C1 segment of cervical spinal cord (tissue), 14 donors: ENCODE measurements around the gene AHRR.
"Not testable (repeated sequence)": the region's sequence is repeated elsewhere in the genome, so short reads cannot be mapped to it uniquely, and the experiment has no call there.

Experiments used
- DNase-seq, 14 donors: peaks; one replicate each; lab custom pipeline; 2025; lab: John Stamatoyannopoulos, UW

AHRR gene

GRCh38 chr5:377326-377981, 55.9 kb downstream of the AHRR start:
- DNase-seq = no peak

GRCh38 chr5:378301-378891, 56.9 kb downstream of the AHRR start:
- DNase-seq = no peak

DNA sequence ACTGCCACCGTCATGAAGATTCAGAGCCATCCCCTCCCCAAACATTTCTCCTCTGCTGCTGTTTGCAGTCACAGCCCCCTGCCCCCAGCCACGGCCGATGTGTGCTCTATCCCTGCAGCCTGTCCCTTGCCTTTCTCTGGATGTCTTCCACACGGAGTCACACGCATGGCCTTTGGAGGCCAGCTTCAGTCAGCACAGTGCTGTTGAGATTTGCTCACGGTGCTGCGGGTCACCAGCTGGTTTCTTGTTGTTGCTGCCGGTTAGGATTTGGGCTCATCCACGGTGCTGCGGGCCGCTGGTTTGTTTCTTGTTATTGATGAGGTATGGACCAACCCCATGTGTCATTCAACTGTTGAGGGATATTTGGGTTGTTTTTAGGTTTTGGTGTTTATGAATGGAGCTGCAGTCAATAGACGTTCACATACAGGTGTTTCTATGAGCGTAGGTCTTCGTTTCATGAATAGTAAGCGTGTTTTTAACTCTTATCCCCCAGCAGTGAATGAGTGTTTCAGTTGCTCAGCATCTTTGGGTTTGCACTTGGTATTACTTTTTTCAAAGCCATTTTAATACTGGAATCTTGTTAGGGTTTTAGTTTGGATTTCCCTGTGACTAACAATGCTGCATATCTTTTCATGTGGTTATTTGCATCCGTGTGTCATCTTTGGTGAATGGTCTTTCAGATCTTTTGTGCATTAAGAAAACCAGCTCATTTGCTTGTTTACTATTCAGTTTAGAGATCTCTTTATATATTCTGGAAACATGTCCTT, 57.6 kb downstream of the AHRR start:
- DNase-seq = no peak

GRCh38 chr5:380701-381309, 59.3 kb downstream of the AHRR start:
- DNase-seq = no peak

DNA sequence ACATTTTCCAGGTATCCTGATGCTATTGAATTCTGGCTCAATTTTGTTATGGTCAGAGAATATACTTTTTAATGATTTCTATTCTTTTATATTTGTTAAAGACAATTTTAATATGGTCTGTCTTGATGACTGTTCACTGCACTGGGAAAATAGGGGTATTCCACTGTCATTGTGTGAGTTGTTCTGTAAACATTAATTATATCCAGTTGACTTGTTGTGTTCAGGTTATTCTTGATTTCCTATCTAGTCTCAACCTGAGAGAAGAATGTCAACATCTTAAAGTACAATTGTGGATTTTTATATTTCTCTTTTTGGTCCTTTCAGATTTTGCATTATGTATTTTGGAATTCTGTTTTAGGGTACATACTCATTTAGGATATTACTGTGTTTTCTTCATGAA, 61.6 kb downstream of the AHRR start:
- no peak for DNase-seq

DNA sequence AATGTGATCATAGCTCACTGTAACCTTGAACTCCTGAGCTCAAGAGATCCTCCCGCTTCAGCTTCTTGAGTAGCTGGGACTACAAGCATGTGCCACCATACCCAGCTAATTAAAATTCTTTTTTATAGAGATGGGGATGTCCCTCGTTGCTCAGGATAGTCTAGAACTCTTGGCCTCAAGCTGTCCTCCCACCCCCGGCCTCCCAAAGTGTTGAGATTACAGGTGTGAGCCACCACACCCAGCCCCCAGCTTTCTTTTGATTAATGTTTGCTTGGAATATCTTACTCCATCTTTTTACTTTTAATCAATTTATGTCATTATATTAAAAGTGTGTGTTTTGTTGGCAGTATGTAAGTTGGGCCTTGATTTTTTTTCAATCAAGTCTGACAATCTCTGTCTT, 62.1 kb downstream of the AHRR start:
- no peak for DNase-seq

- DNase-seq = not testable (repeated sequence)
Measured at GRCh38 chr5:384576-384975, 63.1 kb downstream of the AHRR start.

- no peak for DNase-seq
Measured at GRCh38 chr5:385321-385720, 63.8 kb downstream of the AHRR start.

DNA sequence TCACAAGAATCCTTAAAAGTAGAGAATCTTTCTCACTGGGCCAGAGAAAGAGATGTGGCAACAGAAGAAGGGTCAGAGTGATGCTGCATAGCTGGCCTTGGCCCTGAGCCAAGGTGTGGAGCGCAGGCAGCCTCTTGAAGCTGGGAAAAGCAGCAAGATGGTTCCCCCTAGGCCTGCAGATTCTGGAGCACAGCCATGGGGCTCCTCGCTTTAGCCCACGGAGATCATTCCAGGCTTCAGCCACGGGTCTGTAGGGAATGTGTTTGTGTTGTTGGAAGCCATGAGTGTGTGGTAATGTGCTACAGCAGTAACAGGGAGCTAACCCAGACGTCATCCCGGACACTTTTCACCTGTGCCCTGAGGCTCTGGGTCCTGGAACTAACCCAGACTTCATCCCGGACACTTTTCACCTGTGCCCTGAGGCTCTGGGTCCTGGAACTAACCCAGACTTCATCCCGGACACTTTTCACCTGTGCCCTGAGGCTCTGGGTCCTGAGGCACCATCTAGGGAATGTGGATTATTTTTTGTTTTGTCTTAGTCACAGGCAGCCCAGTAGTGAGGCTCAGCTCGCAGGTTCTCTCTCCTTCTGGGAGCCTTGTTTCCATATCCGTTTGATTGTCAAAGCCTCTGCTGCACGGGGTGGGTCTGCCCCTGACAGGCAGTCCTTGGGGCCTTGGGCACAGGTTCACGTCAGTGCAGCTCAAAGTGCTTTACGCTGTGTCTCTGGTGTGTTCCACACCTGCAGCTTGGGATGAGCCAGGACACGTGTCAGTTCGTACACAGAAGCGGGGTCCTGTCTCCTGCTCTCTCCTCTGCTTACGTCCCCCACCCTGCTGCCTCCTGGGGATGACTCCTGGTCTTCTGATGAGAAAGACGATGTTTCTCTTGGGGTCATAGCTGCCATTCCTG, 65.2 kb downstream of the AHRR start:
- DNase-seq = no peak

DNA sequence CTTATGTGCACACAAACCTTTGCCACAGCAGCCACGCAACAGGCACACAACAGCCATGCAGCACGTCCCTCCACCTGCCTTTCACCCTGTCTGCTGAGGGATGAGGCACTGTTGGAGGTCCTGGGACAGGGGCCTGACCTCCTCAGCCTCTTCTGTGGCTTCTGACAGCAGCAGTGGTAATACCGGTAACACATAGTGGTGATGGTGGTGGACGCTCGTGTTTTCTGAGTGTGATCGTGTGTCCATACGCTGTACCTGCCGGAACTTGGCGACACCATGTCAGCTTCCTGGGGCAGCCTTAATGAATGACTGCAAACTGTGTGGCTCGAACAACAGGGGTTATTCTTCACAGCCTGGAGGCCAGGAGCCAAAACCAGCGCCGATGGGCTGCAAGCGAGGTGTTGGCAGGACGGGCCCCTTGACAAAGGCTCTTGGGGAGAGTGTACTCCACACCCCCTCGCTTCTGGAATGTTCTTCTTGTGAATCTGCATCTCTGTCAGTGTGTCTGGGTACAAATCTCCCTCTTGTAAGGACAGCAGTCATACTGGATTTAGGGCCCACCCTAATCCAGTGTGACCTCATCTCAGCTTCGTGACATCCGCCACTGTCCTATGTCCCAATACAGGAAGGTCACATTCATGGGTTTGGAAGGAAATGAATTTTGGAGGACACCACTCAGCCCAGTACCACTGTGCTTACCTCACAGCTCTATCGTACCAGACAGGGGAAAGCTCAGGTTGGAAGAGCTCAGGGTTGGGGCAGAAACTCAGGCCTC, 66.2 kb downstream of the AHRR start:
- DNase-seq = no peak

- no peak for DNase-seq
Measured at GRCh38 chr5:388266-389196, 67.0 kb downstream of the AHRR start.

DNA sequence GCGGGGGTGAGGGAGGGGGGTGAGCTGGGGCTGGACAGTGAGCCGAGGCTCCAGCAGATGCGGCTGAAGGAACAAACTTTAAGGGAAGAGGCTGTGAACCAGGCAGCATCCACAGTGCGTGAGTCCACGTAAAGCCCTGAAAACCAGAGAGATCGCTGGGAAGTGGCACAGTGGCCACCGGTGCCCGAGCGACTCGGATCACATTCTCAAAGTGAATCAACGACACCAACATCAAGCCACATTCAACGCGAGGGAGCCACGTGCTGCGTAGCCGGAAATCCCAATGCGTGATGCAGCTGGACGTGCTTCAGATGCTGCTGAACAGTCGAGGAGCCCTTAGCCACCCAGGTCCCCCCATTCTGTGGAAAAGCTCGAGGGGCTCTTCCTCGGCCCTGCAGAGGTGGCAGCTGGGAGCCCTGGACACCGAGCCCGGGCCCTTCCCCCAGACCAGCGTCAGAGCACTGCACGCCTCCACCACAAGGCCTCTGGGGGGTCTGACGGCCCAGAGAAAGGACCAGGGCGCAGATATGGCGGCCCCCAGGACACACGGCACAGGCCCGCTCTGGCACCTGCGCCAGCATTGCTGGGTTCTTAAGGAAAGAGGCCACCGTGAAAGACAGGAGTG, 67.8 kb downstream of the AHRR start:
- no peak for DNase-seq

- DNase-seq = no peak
Measured at GRCh38 chr5:389891-390622, 68.5 kb downstream of the AHRR start.

DNA sequence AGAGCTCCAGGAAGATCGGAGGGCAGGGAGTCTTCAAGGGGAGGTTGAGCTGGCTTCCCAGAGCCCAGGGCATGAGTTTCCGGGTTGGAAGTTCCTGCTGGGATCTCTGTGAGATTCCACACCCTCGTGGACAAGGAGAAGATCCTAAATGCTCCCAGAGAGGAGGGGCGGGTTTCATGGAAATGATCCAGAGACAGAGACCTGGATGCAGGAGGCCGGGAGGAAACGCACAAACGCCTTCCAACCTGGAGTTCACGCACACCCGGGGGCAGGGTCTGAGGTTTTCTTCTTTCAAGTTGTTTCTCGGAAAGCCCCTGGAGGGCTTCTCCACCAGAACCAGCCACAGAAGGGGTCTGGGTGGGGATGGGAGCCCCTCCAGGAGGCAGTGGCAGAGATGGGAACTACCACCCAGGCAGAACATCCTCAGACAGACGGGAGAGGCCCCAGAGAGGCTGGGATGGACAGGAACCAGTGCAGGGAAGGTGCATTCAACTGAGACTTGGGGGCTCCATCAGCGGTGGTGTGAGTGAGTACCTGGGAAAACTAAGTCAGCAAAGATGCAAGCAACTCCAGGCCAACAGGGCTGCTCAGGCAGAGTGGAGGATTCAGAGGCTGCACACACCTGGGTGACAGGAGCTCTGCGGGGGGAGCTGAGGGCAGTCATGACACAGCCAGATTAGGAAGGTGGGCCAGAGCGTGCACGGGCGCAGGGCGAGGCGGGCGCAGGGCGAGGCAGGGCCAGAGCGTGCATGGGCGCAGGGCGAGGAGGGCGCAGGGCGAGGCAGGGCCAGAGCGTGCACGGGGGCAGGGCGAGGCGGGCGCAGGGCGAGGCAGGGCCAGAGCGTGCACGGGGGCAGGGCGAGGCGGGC, 69.3 kb downstream of the AHRR start:
- DNase-seq = no peak

GRCh38 chr5:392431-392988, 71.0 kb downstream of the AHRR start:
- DNase-seq = no peak

DNA sequence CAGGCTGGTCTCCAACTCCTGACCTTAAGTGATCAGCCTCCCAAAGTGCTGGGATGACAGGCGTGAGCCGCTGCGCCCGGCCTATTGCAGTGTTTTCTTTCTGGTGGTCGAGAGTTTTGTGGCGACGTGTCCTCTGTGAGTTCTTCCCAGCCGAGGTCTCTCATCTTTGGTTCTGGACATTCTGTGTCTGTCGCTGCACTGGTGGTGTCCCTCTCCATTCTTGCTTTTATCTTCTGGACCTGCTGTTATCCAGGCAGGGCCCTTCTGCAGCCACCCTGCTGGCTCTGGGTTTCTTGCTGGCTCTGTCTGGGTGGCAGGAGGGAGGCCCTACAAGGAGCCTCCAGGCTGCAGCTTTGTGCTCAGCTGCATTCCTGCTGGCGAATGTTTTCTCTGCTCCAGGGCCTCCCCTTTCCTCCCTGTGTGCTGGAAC, 72.3 kb downstream of the AHRR start:
- DNase-seq = no peak

DNA sequence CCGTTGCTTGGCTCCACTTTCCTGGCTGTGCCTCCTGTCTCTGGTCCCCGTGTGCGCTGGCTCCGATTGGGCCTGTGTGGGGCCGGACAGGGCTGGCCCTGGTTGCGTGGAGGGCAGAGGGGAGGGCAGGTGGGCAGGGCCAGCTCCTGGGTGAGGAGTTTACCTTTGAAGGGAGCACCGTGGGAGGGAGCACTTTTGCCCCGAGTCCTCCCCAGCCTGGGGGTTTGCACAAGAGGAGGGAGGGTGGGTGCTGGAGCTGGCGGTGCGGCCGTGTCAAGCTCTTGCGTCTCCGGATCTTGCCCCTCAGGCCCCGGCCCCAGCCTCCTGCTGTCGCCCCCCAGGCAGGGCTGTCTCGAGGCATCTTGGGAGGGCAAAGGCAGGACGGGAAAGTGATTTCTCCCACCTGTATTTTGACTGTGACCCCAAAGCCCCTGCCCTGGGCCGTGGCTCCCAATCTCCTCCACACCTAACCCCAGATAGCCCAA, 73.2 kb downstream of the AHRR start:
- no peak for DNase-seq
